Spleen (tissue), 11 donors: ENCODE data around the gene DNAJB6. TPM values are rescaled to one million over a fixed set of nuclear protein-coding genes. Genes with fewer than 3 reads are reported as not detected.

ENCODE experiments used
- DNase-seq: peaks from one replicate; pipeline ENCODE4 v3.0.0-alpha.2; 2020
- H3K27ac ChIP-seq, 8 donors: fragments of 200-600 bp; sonication (generic) in 7 of 8; 1 replicate in 4 of 8; 2 replicates in 4 of 8; pipeline versions ENCODE4 v1.5.0 to v1.8.0; 2016 to 2021; ENCODE audit warnings: inconsistent platforms in 4 of 8, mild to moderate bottlenecking in 4 of 8, moderate library complexity in 1 of 8
- H3K27me3 ChIP-seq, 7 donors: fragments of 200-600 bp; sonication (generic) in 6 of 7; replicated peaks in 1 of 7; 1 replicate in 4 of 7; 2 replicates in 3 of 7; pipeline versions ENCODE4 v1.5.0 to v1.8.0; 2016 to 2021; ENCODE audit warnings: inconsistent platforms in 3 of 7, mild to moderate bottlenecking in 1 of 7
- H3K36me3 ChIP-seq, 6 donors: fragments of 200-600 bp; sonication (generic) in 5 of 6; 1 replicate in 4 of 6; 2 replicates in 2 of 6; pipeline versions ENCODE4 v1.5.0 to v1.8.0; 2016 to 2021; ENCODE audit warnings: inconsistent platforms in 2 of 6
- H3K4me1 ChIP-seq, 6 donors: fragments of 200-600 bp; sonication (generic) in 5 of 6; 1 replicate in 3 of 6; 2 replicates in 3 of 6; pipeline versions ENCODE4 v1.5.0 to v1.8.0; 2016 to 2021; ENCODE audit warnings: inconsistent platforms in 3 of 6
- H3K4me3 ChIP-seq, 8 donors: fragments of 200-600 bp; sonication (generic) in 7 of 8; 1 replicate in 4 of 8; 2 replicates in 4 of 8; pipeline versions ENCODE4 v1.5.0 to v1.8.0; 2016 to 2021; ENCODE audit warnings: inconsistent platforms in 4 of 8, mild to moderate bottlenecking in 4 of 8, moderate library complexity in 2 of 8
- H3K9me3 ChIP-seq, 8 donors: fragments of 200-600 bp; sonication (generic) in 7 of 8; 1 replicate in 4 of 8; 2 replicates in 4 of 8; pipeline versions ENCODE4 v1.5.0 to v1.8.0; 2016 to 2021; ENCODE audit warnings: inconsistent platforms in 4 of 8
- POLR2A ChIP-seq, 3 donors: fragments of 450-650 bp; IDR thresholded peaks; one replicate each; pipeline ENCODE4 v1.5.1; 2017; ENCODE audit warnings: antibody characterized with exemption in 3 of 3, mild to moderate bottlenecking in 1 of 3
- POLR2AphosphoS5 ChIP-seq, 3 donors: sonication (generic); formaldehyde crosslinking; IDR thresholded peaks; one replicate each; pipeline ENCODE4 v1.5.1; 2017; ENCODE audit warnings: antibody characterized with exemption in 3 of 3
- WGBS, 5 donors: extraction: QIAGEN DNeasy Blood & Tissue Kit in 3 of 5; methylation state at CpG; one replicate each; pipeline versions ENCODE4 v1.1.5 to v1.1.7; 2013 to 2018; 5-methylcytosine and 5-hydroxymethylcytosine counted together
- intact Hi-C: fragments of 100-400 bp; cut with DNase I; formaldehyde crosslinking; loops from one replicate; pipeline ENCODE4 v1.15.0; 2023; ENCODE audit warnings: low total_unique reads
- polyA plus RNA-seq, 3 donors: library from polyadenylated mRNA; stranded (reverse); fragments of 200-250 nt; gene quantifications; one replicate each; pipeline ENCODE4 v1.2.1, GENCODE V29; 2013
- total RNA-seq, 7 donors: library from RNA; depleted of rRNA in 3 of 7; stranded (reverse); fragments of >200 nt in 3 of 7; fragmentation: NEBNext Ultra II Directional in 4 of 7; extraction: Animal tissue kit (Norgen Biotek cat#: 25700) in 4 of 7; gene quantifications; one replicate each; pipeline versions ENCODE4 v1.1.0 to v1.2.1, GENCODE V29; 2016 to 2021
- TF ChIP-seq, protein P1 (sequence below), 11 experiments: fragments of 200-600 bp in 7 of 11; fragments of 450-650 bp in 4 of 11; sonication (generic) in 4 of 11; IDR thresholded peaks in 8 of 11; conservative IDR thresholded peaks in 3 of 11; 1 replicate in 7 of 11; 2 replicates in 4 of 11; pipeline versions ENCODE4 v1.4.0 to v1.8.0; 2016 to 2021; ENCODE audit warnings: antibody characterized with exemption in 11 of 11, inconsistent platforms in 4 of 11, mild to moderate bottlenecking in 1 of 11
- donor health status: healthy with polysubstance abuse.
- donor health status: DM: no; HTN: no; CAD: no; lungs with moderate emphysema.
- donor health status: DM: no; HTN: no; CAD: no.
- donor health status: Bipolar disorder and iron deficiency.
- donor health status: healthy.
- donor health status: DM: no; HTN: no; CAD: no.
- donor health status: DM: yes; HTN: yes; CAD: no.

Gene DNAJB6
- total and polyA plus RNA-seq, 10 donors = 37.7 to 115 (median 92.0) TPM

DNA sequence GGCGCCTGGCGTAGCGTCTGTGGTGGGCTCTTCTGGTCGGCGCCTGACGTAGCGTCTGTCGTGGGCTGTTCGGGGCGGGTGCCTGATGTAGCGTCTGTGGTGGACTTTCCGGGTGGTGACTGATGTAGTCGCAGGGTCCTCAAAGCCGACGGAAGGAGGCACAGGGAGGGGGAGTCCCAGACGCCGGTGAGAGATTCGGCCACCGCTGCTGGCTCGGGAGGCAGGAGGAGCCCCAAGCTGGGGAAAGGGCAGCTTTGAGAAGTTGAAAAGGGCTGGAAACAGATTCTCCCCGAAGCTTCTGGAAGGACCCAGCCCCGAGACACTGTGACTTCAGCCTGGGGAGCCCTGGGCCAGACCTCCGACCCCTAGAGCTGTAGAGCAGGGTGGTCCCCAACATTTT, 105.7 kb downstream of the DNAJB6 start:
- TF ChIP-seq, protein P1, sequence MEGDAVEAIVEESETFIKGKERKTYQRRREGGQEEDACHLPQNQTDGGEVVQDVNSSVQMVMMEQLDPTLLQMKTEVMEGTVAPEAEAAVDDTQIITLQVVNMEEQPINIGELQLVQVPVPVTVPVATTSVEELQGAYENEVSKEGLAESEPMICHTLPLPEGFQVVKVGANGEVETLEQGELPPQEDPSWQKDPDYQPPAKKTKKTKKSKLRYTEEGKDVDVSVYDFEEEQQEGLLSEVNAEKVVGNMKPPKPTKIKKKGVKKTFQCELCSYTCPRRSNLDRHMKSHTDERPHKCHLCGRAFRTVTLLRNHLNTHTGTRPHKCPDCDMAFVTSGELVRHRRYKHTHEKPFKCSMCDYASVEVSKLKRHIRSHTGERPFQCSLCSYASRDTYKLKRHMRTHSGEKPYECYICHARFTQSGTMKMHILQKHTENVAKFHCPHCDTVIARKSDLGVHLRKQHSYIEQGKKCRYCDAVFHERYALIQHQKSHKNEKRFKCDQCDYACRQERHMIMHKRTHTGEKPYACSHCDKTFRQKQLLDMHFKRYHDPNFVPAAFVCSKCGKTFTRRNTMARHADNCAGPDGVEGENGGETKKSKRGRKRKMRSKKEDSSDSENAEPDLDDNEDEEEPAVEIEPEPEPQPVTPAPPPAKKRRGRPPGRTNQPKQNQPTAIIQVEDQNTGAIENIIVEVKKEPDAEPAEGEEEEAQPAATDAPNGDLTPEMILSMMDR (IDR thresholded peaks at IDR 0.05 in 8 of 11, conservative IDR thresholded peaks at IDR 0.05 in 3 of 11) = no peak
- TF ChIP-seq POLR2A (IDR thresholded peaks at IDR 0.05) (no peak), POLR2AphosphoS5 (IDR thresholded peaks at IDR 0.05) (no peak)
- intact Hi-C loops = no loop called here
- Histone ChIP-seq H3K9me3 (no peaks in the 10 kb centered on the region), H3K4me1 (no peaks in the 10 kb centered on the region), H3K4me3 (no peak overlapping the region), H3K36me3 (no peaks in the 10 kb centered on the region), H3K27me3 (peaks cover 0 to 7% (median 0%) of the 10 kb centered on the region in 7 donors), H3K27ac (no peak overlapping the region)
- peak; percentile 36 for DNase-seq
- 91 to 96% (median 95%) methylated on average over 22 to 23 of the region's 23 CpGs for WGBS, 5 donors

DNA sequence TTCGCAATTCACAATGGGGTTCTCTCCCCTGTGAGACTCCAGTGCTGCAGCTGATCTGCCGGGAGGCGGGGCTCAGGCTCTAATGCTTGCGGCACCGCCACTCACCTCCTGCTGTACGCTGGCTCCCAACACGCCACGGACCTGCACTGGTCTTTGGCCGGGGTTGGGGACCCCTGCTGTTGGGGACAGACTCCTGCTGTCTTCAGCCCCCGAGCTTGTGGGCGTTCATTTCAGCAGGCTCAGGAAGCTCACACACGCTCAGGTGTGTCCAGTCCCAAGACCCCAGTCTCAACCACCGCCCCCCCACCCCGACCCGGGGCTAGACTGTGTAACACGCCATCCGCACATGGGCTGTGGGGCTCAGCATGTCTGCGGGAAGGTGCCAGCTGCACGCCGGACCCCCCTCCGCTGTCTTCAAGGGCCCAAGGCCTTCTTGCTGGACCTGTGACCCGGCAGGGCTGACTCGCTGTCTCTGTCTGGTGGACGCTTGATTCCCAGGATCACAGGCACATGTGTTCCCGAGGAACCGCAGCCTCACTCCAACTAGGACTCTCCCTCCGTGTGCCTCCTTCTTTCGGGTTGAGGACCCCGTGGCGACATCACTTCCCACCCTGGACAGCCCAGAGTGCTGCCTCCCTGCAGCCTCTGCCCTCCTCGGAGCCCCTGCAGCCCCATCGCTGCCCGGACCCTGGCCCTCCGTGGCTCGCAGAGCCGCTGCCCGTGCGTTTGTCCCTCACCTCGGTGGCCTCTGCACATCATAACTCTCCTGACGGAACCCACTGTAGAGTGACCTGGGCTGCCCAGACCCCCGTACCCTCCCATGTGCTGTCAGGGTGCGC, 106.4 kb downstream of the DNAJB6 start:
- Histone ChIP-seq H3K27ac (no peak overlapping the region), H3K27me3 (peaks cover 0 to 7% (median 0%) of the 10 kb centered on the region in 7 donors), H3K4me1 (no peaks in the 10 kb centered on the region), H3K4me3 (no peak overlapping the region), H3K36me3 (no peaks in the 10 kb centered on the region), H3K9me3 (no peaks in the 10 kb centered on the region)
- TF ChIP-seq POLR2AphosphoS5 (IDR thresholded peaks at IDR 0.05) (no peak), POLR2A (IDR thresholded peaks at IDR 0.05) (no peak)
- TF ChIP-seq, protein P1 (IDR thresholded peaks at IDR 0.05 in 8 of 11, conservative IDR thresholded peaks at IDR 0.05 in 3 of 11) = no peak
- intact Hi-C loops = no loop called here
- 87 to 92% (median 90%) methylated on average over 34 to 42 of the region's 42 CpGs for WGBS, 5 donors
- peak; percentile 61 for DNase-seq

DNA sequence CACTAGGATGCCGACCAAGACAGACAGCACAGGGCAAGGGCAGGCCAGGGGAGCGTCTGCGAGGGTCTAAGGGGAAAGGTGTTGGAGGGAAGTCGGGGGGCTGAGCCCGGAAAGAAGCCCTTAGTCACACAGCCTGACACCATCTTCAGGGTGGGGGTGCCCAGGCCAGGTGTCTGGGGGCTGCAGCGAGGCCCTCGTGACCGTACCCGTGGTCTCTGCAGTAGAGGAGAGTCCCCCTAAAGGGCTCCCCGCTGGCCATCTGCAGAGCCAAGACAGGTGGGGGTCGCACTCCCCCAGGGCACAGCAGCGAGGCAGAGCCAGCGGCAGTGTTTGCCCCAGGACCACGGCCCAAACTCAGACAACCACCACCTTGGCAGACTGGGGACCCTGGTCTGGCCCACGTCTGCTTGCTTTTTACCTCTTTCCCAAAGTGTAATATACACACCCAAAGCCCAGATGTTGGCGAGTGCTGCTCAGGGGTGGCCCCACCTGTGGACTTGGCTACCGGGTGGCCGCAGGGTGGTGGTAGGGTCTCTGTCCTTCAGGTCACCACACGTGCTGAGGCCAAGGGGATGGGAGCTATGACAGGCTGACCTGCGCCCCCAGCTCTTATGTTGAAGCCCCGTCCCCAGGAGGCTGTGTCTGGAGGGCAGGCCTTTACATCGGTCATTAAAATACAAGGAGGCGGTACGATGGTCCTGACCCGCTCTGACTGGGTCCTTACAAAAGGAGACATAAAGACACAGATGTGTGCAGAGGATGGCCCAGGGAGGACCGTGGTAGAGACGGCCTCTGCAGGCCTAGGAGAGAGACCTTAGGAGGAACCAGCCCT, 107.4 kb downstream of the DNAJB6 start:
- DNase-seq = peak; percentile 68

More for the DNA sequence above, 107.4 kb downstream of the DNAJB6 start:
- 81 to 89% (median 83%) methylated on average over 24 to 27 of the region's 27 CpGs for whole genome bisulfite sequencing, 5 donors
- peaks cover 0 to 7% (median 0%) of the 10 kb centered on the region in 7 donors for H3K27me3 ChIP-seq
- no peaks in the 10 kb centered on the region for H3K9me3 ChIP-seq
- no peak overlapping the region for H3K27ac ChIP-seq
- no peaks in the 10 kb centered on the region for H3K36me3 ChIP-seq
- H3K4me3 ChIP-seq = no peak overlapping the region
- intact Hi-C loops = no loop called here
- TF ChIP-seq POLR2AphosphoS5 (IDR thresholded peaks at IDR 0.05) (no peak), POLR2A (IDR thresholded peaks at IDR 0.05) (no peak)
- TF ChIP-seq, protein P1 (IDR thresholded peaks at IDR 0.05 in 8 of 11, conservative IDR thresholded peaks at IDR 0.05 in 3 of 11) = no peak
- no peaks in the 10 kb centered on the region for H3K4me1 ChIP-seq
